ENCODE results near the gene TULP1.

GRCh38 chr6:35463292-35463691 is 49.4 kb downstream of the TULP1 start:
- TF ChIP-seq POLR2A (IDR thresholded peaks at IDR 0.05) (no peak), CTCF (IDR thresholded peaks at IDR 0.05) (no peak)
